ENCODE data around the gene SEL1L3.

GRCh38 chr4:25743971-25744370 lies 118.8 kb downstream of the SEL1L3 start:
- TF ChIP-seq ZFAT (CRISPR knock-in tag; conservative IDR thresholded peaks at IDR 0.05) (no peak), POLR2AphosphoS5 (IDR thresholded peaks at IDR 0.05; ENCODE audit: low read depth, low read length) (no peak), GABPA (IDR thresholded peaks at IDR 0.05; ENCODE audit: low read depth, low read length) (no peak), GABPA (CRISPR knock-in tag; IDR thresholded peaks at IDR 0.05; ENCODE audit: low read depth) (no peak), ZNF484 (CRISPR knock-in tag; IDR thresholded peaks at IDR 0.05; ENCODE audit: borderline replicate concordance, low read depth) (no peak), GLI4 (CRISPR knock-in tag; IDR thresholded peaks at IDR 0.05; ENCODE audit: borderline replicate concordance) (no peak), ZNF572 (CRISPR knock-in tag; IDR thresholded peaks at IDR 0.05) (no peak), ZNF510 (CRISPR knock-in tag; IDR thresholded peaks at IDR 0.05; ENCODE audit: low read depth) (no peak), KAT2B (IDR thresholded peaks at IDR 0.05; ENCODE audit: borderline replicate concordance, low read depth, low read length) (no peak), STAT5B (CRISPR knock-in tag; IDR thresholded peaks at IDR 0.05) (no peak)
- TF ChIP-seq, protein P1, sequence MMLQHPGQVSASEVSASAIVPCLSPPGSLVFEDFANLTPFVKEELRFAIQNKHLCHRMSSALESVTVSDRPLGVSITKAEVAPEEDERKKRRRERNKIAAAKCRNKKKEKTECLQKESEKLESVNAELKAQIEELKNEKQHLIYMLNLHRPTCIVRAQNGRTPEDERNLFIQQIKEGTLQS (CRISPR knock-in tag; IDR thresholded peaks at IDR 0.05): no peak
- TF ChIP-seq, protein P2, sequence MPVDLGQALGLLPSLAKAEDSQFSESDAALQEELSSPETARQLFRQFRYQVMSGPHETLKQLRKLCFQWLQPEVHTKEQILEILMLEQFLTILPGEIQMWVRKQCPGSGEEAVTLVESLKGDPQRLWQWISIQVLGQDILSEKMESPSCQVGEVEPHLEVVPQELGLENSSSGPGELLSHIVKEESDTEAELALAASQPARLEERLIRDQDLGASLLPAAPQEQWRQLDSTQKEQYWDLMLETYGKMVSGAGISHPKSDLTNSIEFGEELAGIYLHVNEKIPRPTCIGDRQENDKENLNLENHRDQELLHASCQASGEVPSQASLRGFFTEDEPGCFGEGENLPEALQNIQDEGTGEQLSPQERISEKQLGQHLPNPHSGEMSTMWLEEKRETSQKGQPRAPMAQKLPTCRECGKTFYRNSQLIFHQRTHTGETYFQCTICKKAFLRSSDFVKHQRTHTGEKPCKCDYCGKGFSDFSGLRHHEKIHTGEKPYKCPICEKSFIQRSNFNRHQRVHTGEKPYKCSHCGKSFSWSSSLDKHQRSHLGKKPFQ (CRISPR knock-in tag; IDR thresholded peaks at IDR 0.05; ENCODE audit: insufficient replicate concordance): no peak
- TF ChIP-seq, protein P3, sequence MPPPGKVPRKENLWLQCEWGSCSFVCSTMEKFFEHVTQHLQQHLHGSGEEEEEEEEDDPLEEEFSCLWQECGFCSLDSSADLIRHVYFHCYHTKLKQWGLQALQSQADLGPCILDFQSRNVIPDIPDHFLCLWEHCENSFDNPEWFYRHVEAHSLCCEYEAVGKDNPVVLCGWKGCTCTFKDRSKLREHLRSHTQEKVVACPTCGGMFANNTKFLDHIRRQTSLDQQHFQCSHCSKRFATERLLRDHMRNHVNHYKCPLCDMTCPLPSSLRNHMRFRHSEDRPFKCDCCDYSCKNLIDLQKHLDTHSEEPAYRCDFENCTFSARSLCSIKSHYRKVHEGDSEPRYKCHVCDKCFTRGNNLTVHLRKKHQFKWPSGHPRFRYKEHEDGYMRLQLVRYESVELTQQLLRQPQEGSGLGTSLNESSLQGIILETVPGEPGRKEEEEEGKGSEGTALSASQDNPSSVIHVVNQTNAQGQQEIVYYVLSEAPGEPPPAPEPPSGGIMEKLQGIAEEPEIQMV (CRISPR knock-in tag; IDR thresholded peaks at IDR 0.05; ENCODE audit: low read depth): no peak
- TF ChIP-seq, protein P4, sequence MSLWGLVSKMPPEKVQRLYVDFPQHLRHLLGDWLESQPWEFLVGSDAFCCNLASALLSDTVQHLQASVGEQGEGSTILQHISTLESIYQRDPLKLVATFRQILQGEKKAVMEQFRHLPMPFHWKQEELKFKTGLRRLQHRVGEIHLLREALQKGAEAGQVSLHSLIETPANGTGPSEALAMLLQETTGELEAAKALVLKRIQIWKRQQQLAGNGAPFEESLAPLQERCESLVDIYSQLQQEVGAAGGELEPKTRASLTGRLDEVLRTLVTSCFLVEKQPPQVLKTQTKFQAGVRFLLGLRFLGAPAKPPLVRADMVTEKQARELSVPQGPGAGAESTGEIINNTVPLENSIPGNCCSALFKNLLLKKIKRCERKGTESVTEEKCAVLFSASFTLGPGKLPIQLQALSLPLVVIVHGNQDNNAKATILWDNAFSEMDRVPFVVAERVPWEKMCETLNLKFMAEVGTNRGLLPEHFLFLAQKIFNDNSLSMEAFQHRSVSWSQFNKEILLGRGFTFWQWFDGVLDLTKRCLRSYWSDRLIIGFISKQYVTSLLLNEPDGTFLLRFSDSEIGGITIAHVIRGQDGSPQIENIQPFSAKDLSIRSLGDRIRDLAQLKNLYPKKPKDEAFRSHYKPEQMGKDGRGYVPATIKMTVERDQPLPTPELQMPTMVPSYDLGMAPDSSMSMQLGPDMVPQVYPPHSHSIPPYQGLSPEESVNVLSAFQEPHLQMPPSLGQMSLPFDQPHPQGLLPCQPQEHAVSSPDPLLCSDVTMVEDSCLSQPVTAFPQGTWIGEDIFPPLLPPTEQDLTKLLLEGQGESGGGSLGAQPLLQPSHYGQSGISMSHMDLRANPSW (CRISPR knock-in tag; IDR thresholded peaks at IDR 0.05; ENCODE audit: borderline replicate concordance): no peak

Data from HepG2 (cell line).